Epithelial cell of proximal tubule (primary cell): ENCODE results near the gene DCPS. TPM values are rescaled to one million over a fixed set of nuclear protein-coding genes. Genes with fewer than 3 reads are reported as not detected.
A peak's percentile ranks its signal among the peaks of the same experiment; 100 is the strongest.

Experiments
- DNase-seq: peaks from one replicate; pipeline ENCODE4 v3.0.0-alpha.2; 2011; ENCODE audit warnings: low read depth
- H3K4me3 ChIP-seq: 2 replicates; pipeline ENCODE4 v1.5.1; 2011; ENCODE audit warnings: low read depth, mild to moderate bottlenecking, low read length
- total RNA-seq: library from RNA; depleted of rRNA; stranded (reverse); fragments of >200 nt; gene quantifications from 2 replicates; pipeline ENCODE4 v1.2.3, GENCODE V29; 2015
- TF ChIP-seq, protein P1 (sequence below): conservative IDR thresholded peaks from 2 replicates; pipeline ENCODE4 v1.5.1; 2012; ENCODE audit warnings: low read depth, mild to moderate bottlenecking, low read length

Gene DCPS
- total RNA-seq, 1 donor from 2014 or later, result 17.2 TPM

DNA sequence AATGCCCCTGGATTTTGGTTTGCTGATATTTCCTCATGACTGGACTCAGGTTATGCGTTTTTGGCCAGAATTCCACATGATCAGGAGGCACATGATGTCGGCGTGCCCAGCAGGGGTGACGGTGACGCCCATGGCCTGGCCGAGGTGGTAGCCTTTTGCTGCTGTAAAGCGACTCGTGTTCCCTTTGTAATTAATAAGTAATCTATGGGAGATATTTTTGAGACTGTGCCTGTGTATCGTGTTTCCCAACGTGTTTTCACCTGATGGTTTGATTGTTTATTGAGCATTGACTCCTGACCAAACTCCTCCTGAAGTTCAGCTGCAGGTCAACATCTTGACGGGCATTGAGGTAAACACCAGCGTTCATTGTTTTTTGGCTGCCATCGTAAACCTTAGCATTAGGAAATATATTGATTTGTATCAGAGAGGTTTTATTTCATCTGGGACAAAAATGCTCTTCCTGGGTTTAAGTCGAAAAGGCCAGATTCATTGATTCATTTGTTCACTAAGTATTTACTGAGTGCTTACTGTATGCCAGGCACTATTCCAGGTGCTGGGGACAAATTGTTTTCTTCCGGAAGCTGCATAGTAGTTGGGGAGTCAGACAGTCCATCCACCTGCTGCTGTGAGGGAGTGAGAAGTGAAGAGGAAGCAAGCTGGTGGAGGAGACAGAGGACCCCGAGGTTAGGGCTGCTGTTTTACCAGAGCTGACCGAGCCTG is 23.6 kb downstream of the DCPS start:
- H3K4me3 ChIP-seq, result no peak overlapping the region
- TF ChIP-seq, protein P1, sequence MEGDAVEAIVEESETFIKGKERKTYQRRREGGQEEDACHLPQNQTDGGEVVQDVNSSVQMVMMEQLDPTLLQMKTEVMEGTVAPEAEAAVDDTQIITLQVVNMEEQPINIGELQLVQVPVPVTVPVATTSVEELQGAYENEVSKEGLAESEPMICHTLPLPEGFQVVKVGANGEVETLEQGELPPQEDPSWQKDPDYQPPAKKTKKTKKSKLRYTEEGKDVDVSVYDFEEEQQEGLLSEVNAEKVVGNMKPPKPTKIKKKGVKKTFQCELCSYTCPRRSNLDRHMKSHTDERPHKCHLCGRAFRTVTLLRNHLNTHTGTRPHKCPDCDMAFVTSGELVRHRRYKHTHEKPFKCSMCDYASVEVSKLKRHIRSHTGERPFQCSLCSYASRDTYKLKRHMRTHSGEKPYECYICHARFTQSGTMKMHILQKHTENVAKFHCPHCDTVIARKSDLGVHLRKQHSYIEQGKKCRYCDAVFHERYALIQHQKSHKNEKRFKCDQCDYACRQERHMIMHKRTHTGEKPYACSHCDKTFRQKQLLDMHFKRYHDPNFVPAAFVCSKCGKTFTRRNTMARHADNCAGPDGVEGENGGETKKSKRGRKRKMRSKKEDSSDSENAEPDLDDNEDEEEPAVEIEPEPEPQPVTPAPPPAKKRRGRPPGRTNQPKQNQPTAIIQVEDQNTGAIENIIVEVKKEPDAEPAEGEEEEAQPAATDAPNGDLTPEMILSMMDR, result no peak
- DNase-seq, result peak; percentile 44

DNA sequence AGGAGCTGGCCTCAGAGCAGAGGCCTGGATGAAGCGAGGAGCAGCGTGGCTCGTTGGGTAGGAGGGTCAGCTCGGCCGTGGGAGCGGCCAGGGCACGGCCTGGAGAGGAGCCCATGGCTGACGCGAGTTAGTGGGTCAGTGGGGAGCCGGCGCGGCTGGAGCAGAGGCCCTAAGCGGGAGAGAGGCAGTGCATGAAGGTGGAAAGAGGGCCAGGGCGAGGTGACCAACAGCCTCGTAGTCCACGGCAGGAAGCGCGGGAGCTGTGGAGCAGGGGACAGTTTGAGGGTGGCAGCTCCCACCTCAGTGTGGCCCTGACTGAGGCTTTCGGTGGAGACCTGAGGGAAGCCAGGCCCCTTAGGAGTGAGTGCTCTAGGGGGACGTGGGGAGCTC is 24.1 kb downstream of the DCPS start:
- DNase-seq, result no peak
- no peak overlapping the region for H3K4me3 ChIP-seq
- TF ChIP-seq, protein P1, result no peak

DNA sequence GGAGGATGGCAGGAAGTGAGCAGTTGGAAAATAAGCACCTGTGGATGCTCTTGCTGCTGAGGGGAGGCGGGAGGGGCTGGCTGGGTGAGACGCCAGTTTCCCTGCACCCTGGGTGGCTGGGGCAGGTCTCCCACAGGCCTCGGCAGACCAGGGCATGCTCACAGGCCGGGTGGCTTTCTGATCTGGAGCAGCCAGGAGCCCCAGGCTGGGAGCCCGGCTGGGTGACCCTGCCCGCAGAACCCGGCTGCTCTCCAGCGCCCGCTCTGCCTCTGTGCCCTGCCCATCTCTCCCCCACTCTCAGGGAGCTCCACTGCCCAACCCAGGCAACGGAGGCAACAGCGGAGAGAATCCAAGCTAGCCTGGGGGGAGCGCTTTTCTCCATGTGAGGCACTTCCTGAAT is 24.6 kb downstream of the DCPS start:
- DNase-seq, result no peak
- no peak overlapping the region for H3K4me3 ChIP-seq
- TF ChIP-seq, protein P1, result no peak

DNA sequence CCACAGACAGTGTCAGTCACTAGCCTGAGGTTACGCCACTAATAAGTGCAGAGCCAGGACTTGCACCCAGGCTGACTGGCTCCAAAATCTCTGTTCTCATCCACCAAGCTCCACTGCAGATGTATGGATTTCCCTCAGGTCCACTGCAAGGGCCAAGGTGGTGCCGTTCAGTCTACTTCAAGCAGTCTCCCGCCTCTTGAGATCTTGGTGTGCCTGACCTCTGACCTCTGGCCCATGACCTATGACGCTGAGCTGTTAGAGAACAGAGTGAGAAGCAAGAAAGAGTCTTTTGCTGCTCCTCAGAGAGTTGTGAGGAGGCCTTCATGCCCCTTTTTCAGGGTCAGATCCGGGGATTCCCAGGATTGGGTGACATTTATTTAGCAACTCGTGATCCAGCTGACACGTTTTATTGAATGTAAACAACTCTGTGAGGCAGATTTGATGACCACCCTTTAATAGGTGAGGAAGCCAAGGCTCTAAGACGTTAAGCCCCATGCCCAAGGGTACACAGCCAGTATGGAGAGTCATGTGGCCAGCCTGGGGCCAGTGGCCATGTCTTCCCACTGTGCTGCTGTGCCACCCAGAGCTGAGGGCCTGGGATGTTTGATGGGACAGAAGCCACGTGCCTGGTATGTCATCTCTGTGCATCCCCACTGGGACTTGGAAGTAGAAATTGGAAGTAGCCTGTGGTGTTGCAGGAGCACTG is 25.2 kb downstream of the DCPS start:
- no peak for DNase-seq
- no peak overlapping the region for H3K4me3 ChIP-seq
- TF ChIP-seq, protein P1, result no peak

DNA sequence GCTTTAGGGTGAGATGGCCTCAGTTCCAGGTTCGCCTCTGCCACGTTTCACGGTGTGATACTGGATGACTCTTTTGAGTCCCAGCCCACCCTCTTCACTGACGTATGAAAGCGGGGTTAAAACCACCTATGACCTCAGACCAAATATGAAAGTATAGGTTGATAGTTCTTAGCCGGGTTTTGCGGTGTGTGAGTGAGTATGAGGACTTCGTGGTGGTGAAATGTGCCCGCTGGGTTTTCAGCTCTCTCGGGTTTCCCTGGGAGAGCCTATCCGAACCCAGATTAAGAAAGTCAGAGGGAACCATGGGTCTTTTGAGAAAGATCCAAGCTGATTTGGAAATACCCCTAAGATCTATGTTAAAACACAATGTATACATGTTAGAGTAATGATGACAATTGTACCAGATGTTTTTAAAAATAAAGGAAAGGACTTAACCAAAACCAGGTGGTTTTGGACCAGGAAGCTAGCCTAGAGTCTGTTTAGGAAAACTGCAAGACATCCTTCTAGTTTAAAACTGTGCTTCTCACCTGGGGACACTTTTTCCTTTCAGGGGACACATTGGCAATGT is 25.9 kb downstream of the DCPS start:
- H3K4me3 ChIP-seq, result no peak overlapping the region
- TF ChIP-seq, protein P1, result no peak
- DNase-seq, result no peak

DNA sequence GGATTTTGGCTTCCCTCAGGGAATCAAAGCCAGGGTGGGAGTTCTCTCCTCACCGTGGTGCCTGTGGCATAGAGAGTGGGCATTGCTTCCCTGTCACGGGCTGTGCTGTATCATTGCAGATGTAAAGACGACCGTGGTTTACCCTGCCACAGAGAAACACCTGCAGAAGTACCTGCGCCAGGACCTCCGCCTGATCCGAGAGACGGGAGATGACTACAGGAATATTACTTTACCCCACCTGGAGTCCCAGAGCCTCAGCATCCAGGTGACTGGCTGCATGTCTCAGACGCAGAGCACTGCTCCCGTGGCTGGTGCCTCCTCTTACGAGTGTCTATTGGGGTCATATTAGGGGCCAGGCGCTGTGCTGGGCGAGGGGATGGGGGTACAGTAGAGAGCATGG is 27.4 kb downstream of the DCPS start:
- TF ChIP-seq, protein P1, result no peak
- no peak overlapping the region for H3K4me3 ChIP-seq
- no peak for DNase-seq
